HG03064 (cell line): Measurements from ENCODE around the gene MPHOSPH9.
A peak's percentile ranks its signal among the peaks of the same experiment; 100 is the strongest.

Experiments
- ATAC-seq: cut with Tn5 transposase; IDR thresholded peaks from one replicate; pipeline ENCODE4 v1.9.1; 2021; ENCODE audit warnings: low read depth; ENCODE audit not compliant: unreplicated experiment

Gene MPHOSPH9

GRCh38 chr12:123132951-123133619 is 99.9 kb downstream of the MPHOSPH9 start:
- ATAC-seq = no peak

GRCh38 chr12:123131879-123132402 is 101.0 kb downstream of the MPHOSPH9 start:
- ATAC-seq = no peak

- ATAC-seq = no peak
These were observed 101.6 kb downstream of the MPHOSPH9 start for GRCh38 chr12:123131291-123131832.

- no peak for ATAC-seq
These were observed 103.3 kb downstream of the MPHOSPH9 start for GRCh38 chr12:123129621-123130020.

- ATAC-seq = no peak
These were observed 105.8 kb downstream of the MPHOSPH9 start for GRCh38 chr12:123127182-123127495.

- ATAC-seq = no peak
These were observed 106.4 kb downstream of the MPHOSPH9 start for GRCh38 chr12:123126294-123127181.

GRCh38 chr12:123122626-123123025 is 110.3 kb downstream of the MPHOSPH9 start:
- ATAC-seq = no peak

GRCh38 chr12:123121670-123122069 is 111.3 kb downstream of the MPHOSPH9 start:
- no peak for ATAC-seq

- ATAC-seq = peak; percentile 25
These were observed 112.3 kb downstream of the MPHOSPH9 start for GRCh38 chr12:123120452-123121166.

- peak; percentile 82 for ATAC-seq
These were observed 113.1 kb downstream of the MPHOSPH9 start for GRCh38 chr12:123119808-123120207.

- no peak for ATAC-seq
These were observed 114.4 kb downstream of the MPHOSPH9 start for GRCh38 chr12:123118497-123118896.

- no peak for ATAC-seq
These were observed 117.4 kb downstream of the MPHOSPH9 start for GRCh38 chr12:123115409-123116121.

- ATAC-seq = no peak
These were observed 118.4 kb downstream of the MPHOSPH9 start for GRCh38 chr12:123114304-123115083.

- ATAC-seq = no peak
These were observed 119.9 kb downstream of the MPHOSPH9 start for GRCh38 chr12:123113026-123113425.

GRCh38 chr12:123111498-123112165 is 121.3 kb downstream of the MPHOSPH9 start:
- no peak for ATAC-seq

GRCh38 chr12:123109319-123109772 is 123.6 kb downstream of the MPHOSPH9 start:
- ATAC-seq = no peak

- no peak for ATAC-seq
These were observed 124.3 kb downstream of the MPHOSPH9 start for GRCh38 chr12:123108682-123109066.

- ATAC-seq = no peak
These were observed 124.8 kb downstream of the MPHOSPH9 start for GRCh38 chr12:123107926-123108681.
